SK-N-MC (cell line): ENCODE data around the gene ALDH3B2.
"Not testable (repeated sequence)": the region's sequence is repeated elsewhere in the genome, so short reads cannot be mapped to it uniquely, and the experiment has no call there.

ENCODE experiments used
- DNase-seq: peaks from one replicate; pipeline ENCODE4 v3.0.0-alpha.2; 2011; ENCODE audit warnings: low read depth, low spot score
- H3K27ac ChIP-seq: fragments of 200-600 bp; sonication (generic); 2 replicates; pipeline ENCODE4 v1.5.1; 2016; ENCODE audit warnings: mixed run types
- H3K36me3 ChIP-seq: fragments of 200-600 bp; sonication (generic); 2 replicates; pipeline ENCODE4 v1.6.1; 2017; ENCODE audit warnings: antibody characterized with exemption, low read length, mixed read lengths; ENCODE audit not compliant: insufficient read depth
- H3K4me3 ChIP-seq: fragments of 200-600 bp; sonication (generic); 2 replicates; pipeline ENCODE4 v1.5.1; 2016
- H3K9ac ChIP-seq: fragments of 200-600 bp; sonication (generic); 2 replicates; pipeline ENCODE4 v1.8.0; 2017; ENCODE audit warnings: mixed run types, mixed read lengths; ENCODE audit not compliant: insufficient read length
- H3K9me3 ChIP-seq: fragments of 200-600 bp; sonication (generic); 2 replicates; pipeline ENCODE4 v1.6.1; 2017; ENCODE audit warnings: low read depth, mild to moderate bottlenecking, antibody characterized with exemption, low read length, moderate library complexity, mixed read lengths
- EZH2 ChIP-seq: fragments of 200-600 bp; sonication (generic); IDR thresholded peaks from one replicate; pipeline ENCODE4 v1.6.1; 2017; ENCODE audit warnings: antibody characterized with exemption
- FOXP2 ChIP-seq: optimal IDR thresholded peaks from 2 replicates; pipeline ENCODE3; 2011; ENCODE audit warnings: mild to moderate bottlenecking, moderate library complexity; ENCODE audit not compliant: insufficient read depth; ENCODE audit errors: extremely low read length, control extremely low read depth
- POLR2AphosphoS5 ChIP-seq: IDR thresholded peaks from 2 replicates; pipeline ENCODE4 v1.6.1; 2012; ENCODE audit warnings: mild to moderate bottlenecking, low read depth, low read length, borderline replicate concordance

Gene ALDH3B2

GRCh38 chr11:67618901-67619659, 55.3 kb downstream of the ALDH3B2 start:
- H3K27ac ChIP-seq: not testable (repeated sequence)

GRCh38 chr11:67617243-67617953, 57.0 kb downstream of the ALDH3B2 start:
- H3K27ac ChIP-seq: no peak overlapping the region
- no peaks in the 10 kb centered on the region for H3K9me3 ChIP-seq
- TF ChIP-seq EZH2 (no peak), POLR2AphosphoS5 (no peak), FOXP2 (no peak)
- no peak for DNase-seq
- H3K4me3 ChIP-seq: no peak overlapping the region
- no peak overlapping the region for H3K9ac ChIP-seq
- no peaks in the 10 kb centered on the region; the same call in 1 of the 2 replicates for H3K36me3 ChIP-seq

More at GRCh38 chr11:67618901-67619659, 55.3 kb downstream of the ALDH3B2 start:
- H3K9ac ChIP-seq, H3K4me3 ChIP-seq, H3K36me3 ChIP-seq, H3K9me3 ChIP-seq, DNase-seq: not testable (repeated sequence)

- Histone ChIP-seq H3K36me3 (peaks cover 3% of the 10 kb centered on the region; the same call in 1 of the 2 replicates), H3K27ac (no peak overlapping the region), H3K4me3 (no peak overlapping the region), H3K9ac (no peak overlapping the region), H3K9me3 (no peaks in the 10 kb centered on the region)
- DNase-seq: no peak
- TF ChIP-seq POLR2AphosphoS5 (no peak), EZH2 (no peak), FOXP2 (no peak)
These were observed 57.8 kb downstream of the ALDH3B2 start for GRCh38 chr11:67616431-67617242.

GRCh38 chr11:67615728-67616430, 58.5 kb downstream of the ALDH3B2 start:
- DNase-seq: no peak
- TF ChIP-seq FOXP2 (no peak), EZH2 (no peak), POLR2AphosphoS5 (no peak)
- no peak overlapping the region for H3K9ac ChIP-seq
- H3K9me3 ChIP-seq: no peaks in the 10 kb centered on the region
- H3K27ac ChIP-seq: no peak overlapping the region
- H3K4me3 ChIP-seq: no peak overlapping the region
- peaks cover 11% of the 10 kb centered on the region; the same call in 1 of the 2 replicates for H3K36me3 ChIP-seq

GRCh38 chr11:67614730-67615714, 59.4 kb downstream of the ALDH3B2 start:
- no peak for DNase-seq

DNA sequence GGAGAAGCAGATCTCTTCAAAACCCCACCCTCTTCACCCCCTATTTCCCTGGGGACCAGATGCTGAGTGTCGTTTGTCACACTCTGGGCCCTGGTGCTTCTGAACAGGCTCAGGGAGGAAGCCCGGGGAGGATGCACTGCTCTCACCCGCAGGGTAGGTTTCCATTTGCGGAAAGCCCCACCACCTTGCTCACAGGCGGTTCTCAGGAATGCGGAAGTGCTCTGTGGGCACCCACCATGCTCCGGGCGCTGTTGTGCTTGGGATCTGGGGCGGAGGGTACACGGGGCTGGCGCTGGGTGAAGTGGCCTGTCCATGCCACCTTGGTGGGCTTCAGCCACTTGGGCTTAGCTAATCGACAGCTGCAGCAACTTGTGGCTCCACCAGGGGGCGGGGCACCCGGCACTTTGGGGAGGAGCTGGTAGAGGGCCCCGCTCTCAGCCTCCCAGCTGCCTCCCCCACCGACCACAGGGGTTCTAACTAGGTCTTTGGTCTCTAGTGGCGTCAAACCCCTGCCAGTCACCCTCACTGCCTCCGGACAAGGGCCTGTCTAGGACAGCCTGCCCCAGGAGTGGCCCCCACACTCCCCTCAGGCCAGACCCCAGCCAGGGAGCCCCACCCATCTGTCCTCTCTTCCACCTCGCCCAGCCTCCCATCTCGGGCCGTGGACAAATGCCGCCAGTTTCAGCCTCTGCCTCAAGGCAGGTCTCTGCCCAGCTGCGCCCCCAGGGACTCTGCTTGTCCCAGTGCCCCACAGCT, 60.3 kb downstream of the ALDH3B2 start:
- no peak for DNase-seq
- Histone ChIP-seq H3K9me3 (no peaks in the 10 kb centered on the region), H3K27ac (peak overlapping the region; percentile 54; the same call in 1 of the 2 replicates), H3K36me3 (peaks cover 24% of the 10 kb centered on the region; the same call in 1 of the 2 replicates), H3K9ac (peak overlapping the region; percentile 55), H3K4me3 (peak overlapping the region; percentile 73)
- TF ChIP-seq POLR2AphosphoS5 (peak; percentile 54; the same call in 1 of the 2 replicates), FOXP2 (no peak), EZH2 (no peak)

More at GRCh38 chr11:67614730-67615714, 59.4 kb downstream of the ALDH3B2 start:
- H3K9me3 ChIP-seq: no peaks in the 10 kb centered on the region
- TF ChIP-seq FOXP2 (no peak), EZH2 (no peak), POLR2AphosphoS5 (no peak)
- no peak overlapping the region for H3K27ac ChIP-seq
- no peak overlapping the region for H3K4me3 ChIP-seq
- H3K9ac ChIP-seq: no peak overlapping the region
- H3K36me3 ChIP-seq: peaks cover 19% of the 10 kb centered on the region; the same call in 1 of the 2 replicates
